Nephron (organoid): ENCODE data around the gene PYGM.
A peak's percentile ranks its signal among the peaks of the same experiment; 100 is the strongest.

Source experiments
- H3K27ac Mint-ChIP-seq, 3 experiments: 2 replicates each; pipeline ENCODE4 v1.8.0; 2020; ENCODE audit warnings: mixed read lengths in 3 of 3, mild to moderate bottlenecking in 2 of 3, moderate library complexity in 1 of 3
- H3K27me3 Mint-ChIP-seq: 2 replicates; pipeline ENCODE4 v1.8.0; 2021; ENCODE audit warnings: low read depth, mild to moderate bottlenecking, moderate library complexity, mixed read lengths
- H3K36me3 Mint-ChIP-seq: 2 replicates; pipeline ENCODE4 v1.8.0; 2020; ENCODE audit warnings: low read depth, mixed read lengths
- H3K4me1 Mint-ChIP-seq: 2 replicates; pipeline ENCODE4 v1.8.0; 2020; ENCODE audit warnings: mixed read lengths
- H3K4me3 Mint-ChIP-seq, 3 experiments: 2 replicates each; pipeline ENCODE4 v1.8.0; 2020; ENCODE audit warnings: mild to moderate bottlenecking in 3 of 3, mixed read lengths in 3 of 3, moderate library complexity in 2 of 3
- H3K9me3 Mint-ChIP-seq: 2 replicates; pipeline ENCODE4 v1.8.0; 2020; ENCODE audit warnings: mixed read lengths
- CTCF ChIP-seq, 3 experiments: fragments of 200-600 bp; sonication (generic); IDR thresholded peaks; one replicate each; pipeline ENCODE4 v1.5.0; 2021; ENCODE audit warnings: antibody characterized with exemption in 3 of 3; ENCODE audit not compliant: unreplicated experiment in 3 of 3

The PYGM gene

DNA sequence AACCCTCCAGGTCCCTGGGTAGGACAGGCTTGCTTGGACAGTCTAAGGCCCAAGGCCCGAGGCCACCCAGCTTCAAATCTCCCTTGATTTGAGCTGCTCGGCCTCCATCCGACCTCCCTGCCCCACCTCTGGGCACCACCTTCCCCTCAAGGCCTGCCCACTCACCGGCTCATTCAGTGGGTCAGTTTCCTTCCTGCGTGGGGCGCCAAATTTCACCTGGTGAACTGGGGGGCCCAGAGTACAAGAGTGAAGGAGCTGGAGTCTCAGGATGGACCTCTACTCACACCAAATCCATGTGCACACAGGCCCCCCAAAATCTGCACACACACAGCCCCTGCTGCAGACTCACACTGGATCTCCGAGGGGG, 39.5 kb upstream of the PYGM start:
- no peak for TF ChIP-seq CTCF (IDR thresholded peaks at IDR 0.05; ENCODE audit: unreplicated experiment in 3 of 3)
- H3K27me3 Mint-ChIP-seq = no peaks in the 10 kb centered on the region
- H3K4me1 Mint-ChIP-seq = peaks cover 15% of the 10 kb centered on the region
- peaks cover 14% of the 10 kb centered on the region for H3K36me3 Mint-ChIP-seq
- H3K4me3 Mint-ChIP-seq = peak overlapping the region in 1 of 3 experiments; percentile 76
- peak overlapping the region in 2 of 3 experiments; percentile 77 to 79 for H3K27ac Mint-ChIP-seq
- H3K9me3 Mint-ChIP-seq = no peaks in the 10 kb centered on the region

DNA sequence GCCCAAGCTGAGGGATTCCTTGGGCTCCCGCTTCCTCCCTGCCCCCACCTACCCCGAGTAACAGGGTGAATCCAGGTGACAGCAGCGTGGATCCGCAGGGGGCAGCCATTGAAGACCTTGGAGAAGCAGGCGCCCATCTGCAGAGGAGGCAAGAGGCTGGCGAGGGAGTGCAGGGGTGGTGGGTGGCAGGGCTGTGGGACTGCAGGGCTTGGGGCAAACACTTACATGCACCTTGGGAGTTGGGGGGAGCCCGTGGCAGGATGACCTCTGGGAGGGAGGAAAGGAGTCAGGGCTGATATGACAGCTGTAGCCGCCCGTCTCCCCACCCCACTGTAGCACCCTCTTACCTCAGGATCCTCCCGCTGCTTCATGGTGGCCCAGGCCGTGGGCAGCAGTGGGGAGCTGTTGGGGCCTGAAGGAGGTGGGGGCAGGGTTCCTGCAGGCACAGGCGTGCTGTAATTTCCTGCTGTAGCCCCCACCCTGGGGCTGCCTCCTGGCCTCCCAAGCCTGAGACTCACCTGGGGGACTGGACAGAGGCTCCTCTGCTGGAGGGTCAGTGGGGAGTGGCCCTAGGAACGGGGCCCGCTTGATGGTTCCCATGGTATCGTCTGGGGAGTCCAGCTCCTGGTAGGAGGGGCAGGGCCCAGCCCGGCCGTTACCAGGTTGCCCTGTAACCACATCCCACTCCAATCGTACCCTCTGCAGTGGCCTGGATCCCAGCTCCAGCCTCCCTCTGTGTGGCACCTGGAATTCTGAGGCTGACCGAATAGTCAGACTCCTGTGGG, 37.2 kb upstream of the PYGM start:
- Mint-ChIP-seq H3K27me3 (peaks cover 4% of the 10 kb centered on the region), H3K27ac (no peak overlapping the region), H3K36me3 (peaks cover 9% of the 10 kb centered on the region), H3K9me3 (no peaks in the 10 kb centered on the region), H3K4me1 (peaks cover 6% of the 10 kb centered on the region), H3K4me3 (no peak overlapping the region)
- TF ChIP-seq CTCF (IDR thresholded peaks at IDR 0.05; ENCODE audit: unreplicated experiment in 3 of 3) = no peak

GRCh38 chr11:64796047-64796756, 36.4 kb upstream of the PYGM start:
- no peak for TF ChIP-seq CTCF (IDR thresholded peaks at IDR 0.05; ENCODE audit: unreplicated experiment in 3 of 3)
- Mint-ChIP-seq H3K27me3 (peaks cover 4% of the 10 kb centered on the region), H3K4me3 (no peak overlapping the region), H3K9me3 (no peaks in the 10 kb centered on the region), H3K4me1 (peaks cover 6% of the 10 kb centered on the region), H3K36me3 (peaks cover 9% of the 10 kb centered on the region), H3K27ac (no peak overlapping the region)

GRCh38 chr11:64794526-64794925, 34.8 kb upstream of the PYGM start:
- H3K27ac Mint-ChIP-seq = no peak overlapping the region
- H3K4me1 Mint-ChIP-seq = peaks cover 2% of the 10 kb centered on the region

DNA sequence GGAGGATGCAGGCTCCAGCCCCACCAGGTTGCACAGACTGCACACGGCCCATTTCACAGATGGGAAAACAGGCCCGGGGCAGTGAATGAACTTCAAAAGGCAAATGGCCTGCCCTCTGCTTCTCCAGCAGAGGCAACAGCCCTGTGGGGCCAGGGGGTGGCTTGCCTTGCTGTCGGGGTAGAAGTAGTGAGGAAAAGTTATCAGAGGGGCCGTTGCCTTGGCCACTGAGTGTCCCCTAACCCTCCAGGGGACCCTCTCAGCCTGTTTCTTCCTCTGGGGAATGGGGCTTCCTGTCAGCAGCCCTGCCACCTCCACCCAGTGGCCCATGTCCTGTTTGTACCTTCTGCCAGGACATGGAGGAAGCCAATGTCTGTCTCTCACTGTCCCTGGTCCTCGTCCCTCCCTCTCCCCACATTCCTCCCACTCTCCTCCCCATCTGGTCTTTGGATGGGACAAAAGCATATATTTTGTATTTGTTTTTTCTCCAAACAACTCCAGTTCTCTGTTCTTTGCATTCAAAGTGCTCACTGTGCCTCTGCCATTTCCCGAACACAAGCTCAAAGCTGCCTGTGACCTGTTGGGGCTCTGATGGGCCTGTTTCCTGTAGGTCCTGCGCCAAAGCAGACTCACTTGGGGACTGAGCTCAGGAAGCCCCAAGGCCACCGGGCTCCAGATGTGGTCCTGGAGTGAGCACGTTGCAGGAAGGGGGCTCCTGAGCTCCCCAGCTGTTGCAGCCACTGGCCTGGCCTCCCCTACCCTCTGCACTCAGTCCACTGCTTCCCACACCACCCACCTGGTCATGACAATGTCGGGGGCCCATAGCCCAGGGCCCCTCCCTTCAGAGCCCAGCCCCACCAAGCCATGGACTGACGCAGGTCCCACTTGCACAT, 33.7 kb upstream of the PYGM start:
- Mint-ChIP-seq H3K4me1 (no peaks in the 10 kb centered on the region), H3K27ac (no peak overlapping the region), H3K27me3 (peaks cover 4% of the 10 kb centered on the region), H3K36me3 (peaks cover 5% of the 10 kb centered on the region), H3K4me3 (no peak overlapping the region), H3K9me3 (no peaks in the 10 kb centered on the region)
- TF ChIP-seq CTCF (IDR thresholded peaks at IDR 0.05; ENCODE audit: unreplicated experiment in 3 of 3) = no peak

More at GRCh38 chr11:64794526-64794925, 34.8 kb upstream of the PYGM start:
- H3K9me3 Mint-ChIP-seq = no peaks in the 10 kb centered on the region
- H3K36me3 Mint-ChIP-seq = peaks cover 9% of the 10 kb centered on the region
- TF ChIP-seq CTCF (IDR thresholded peaks at IDR 0.05; ENCODE audit: unreplicated experiment in 3 of 3) = no peak
- H3K4me3 Mint-ChIP-seq = no peak overlapping the region
- peaks cover 4% of the 10 kb centered on the region for H3K27me3 Mint-ChIP-seq
